Measurements from ENCODE around the gene OR13C4. TPM values are rescaled to one million over a fixed set of nuclear protein-coding genes. Genes with fewer than 3 reads are reported as not detected.

The OR13C4 gene
- not detected for total RNA-seq

DNA sequence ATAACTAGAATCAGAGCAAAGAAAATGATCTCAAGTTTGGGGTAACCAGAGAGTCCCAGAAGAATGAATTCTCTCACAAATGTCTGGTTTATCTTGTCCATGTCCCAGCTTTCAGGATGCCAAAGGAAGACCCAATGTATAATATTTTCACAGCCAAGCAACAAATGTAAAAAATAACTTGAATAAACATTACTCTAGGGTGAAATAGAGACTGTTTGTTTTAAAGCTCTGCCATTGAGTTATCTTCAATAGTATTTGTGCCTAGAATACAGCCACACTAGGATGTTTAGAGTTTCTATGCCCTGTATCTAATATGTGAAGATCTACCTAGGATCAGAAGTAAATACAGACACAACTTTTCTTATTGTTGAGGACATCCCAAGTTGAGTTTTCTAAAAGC lies at the start of gene OR13C4:
Gene OR13C4, minus strand, starts transcription at position 101 of the 400 bp plus-strand sequence. Its CDS starts 0 bp downstream, at position 101.
- TF ChIP-seq, protein P1, sequence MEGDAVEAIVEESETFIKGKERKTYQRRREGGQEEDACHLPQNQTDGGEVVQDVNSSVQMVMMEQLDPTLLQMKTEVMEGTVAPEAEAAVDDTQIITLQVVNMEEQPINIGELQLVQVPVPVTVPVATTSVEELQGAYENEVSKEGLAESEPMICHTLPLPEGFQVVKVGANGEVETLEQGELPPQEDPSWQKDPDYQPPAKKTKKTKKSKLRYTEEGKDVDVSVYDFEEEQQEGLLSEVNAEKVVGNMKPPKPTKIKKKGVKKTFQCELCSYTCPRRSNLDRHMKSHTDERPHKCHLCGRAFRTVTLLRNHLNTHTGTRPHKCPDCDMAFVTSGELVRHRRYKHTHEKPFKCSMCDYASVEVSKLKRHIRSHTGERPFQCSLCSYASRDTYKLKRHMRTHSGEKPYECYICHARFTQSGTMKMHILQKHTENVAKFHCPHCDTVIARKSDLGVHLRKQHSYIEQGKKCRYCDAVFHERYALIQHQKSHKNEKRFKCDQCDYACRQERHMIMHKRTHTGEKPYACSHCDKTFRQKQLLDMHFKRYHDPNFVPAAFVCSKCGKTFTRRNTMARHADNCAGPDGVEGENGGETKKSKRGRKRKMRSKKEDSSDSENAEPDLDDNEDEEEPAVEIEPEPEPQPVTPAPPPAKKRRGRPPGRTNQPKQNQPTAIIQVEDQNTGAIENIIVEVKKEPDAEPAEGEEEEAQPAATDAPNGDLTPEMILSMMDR (IDR thresholded peaks at IDR 0.05): no peak
- H3K36me3 ChIP-seq: no peaks in the 10 kb centered on the region
- no peaks in the 10 kb centered on the region for H3K9me3 ChIP-seq
- DNase-seq: no peak
- intact Hi-C loops (cut with DNase I): no loop called here
- H3K4me1 ChIP-seq: no peaks in the 10 kb centered on the region
- no peak within 1 kb of the TSS for H3K27ac ChIP-seq
- no peak within 1 kb of the TSS for H3K9ac ChIP-seq (ENCODE audit: low read depth in 2 of 2, low read length in 2 of 2)
- no peak within 1 kb of the TSS for H3K4me3 ChIP-seq
- no peaks in the 10 kb centered on the region for H3K27me3 ChIP-seq

DNA sequence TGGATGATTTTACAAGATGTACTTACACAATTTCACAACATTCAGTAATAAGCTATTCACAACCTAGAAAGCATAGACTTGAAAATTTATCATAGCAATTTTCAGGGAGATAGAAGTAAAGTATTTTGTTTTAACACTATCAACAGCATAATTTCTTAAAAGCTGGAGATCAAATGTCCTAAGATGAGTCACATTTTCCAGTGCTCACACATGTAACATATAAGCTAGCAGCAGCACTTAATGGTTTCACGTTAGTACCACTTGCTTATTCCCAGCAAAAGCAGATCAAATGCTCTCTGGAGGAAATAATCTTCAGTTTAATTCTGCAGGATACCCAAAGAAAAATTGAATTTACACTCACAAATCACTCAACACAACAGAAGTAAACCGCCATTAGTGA lies 48.4 kb upstream of the OR13C4 start:
- intact Hi-C loops (cut with DNase I): no loop called here

DNA sequence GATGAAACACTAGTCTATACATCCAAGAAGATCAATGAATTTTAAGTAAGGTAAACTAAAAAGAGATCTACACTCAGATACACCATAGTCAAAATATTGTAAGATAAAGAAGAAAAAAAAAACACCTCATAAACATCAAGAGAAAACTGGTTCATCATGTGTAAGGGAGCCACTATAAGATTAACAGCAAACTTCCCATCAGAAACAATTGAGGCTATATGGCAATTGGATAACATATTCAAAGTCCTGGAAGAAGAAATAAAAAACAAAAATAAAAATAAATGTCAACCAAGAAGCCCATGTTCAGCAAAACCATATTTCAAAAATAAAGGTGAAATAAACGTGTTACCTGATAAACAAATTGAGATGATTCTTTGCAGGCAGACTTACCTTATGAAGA lies 45.6 kb upstream of the OR13C4 start:
- Histone ChIP-seq H3K9me3 (no peaks in the 10 kb centered on the region), H3K27me3 (no peaks in the 10 kb centered on the region), H3K9ac (ENCODE audit: low read depth in 2 of 2, low read length in 2 of 2) (no peak overlapping the region), H3K36me3 (no peaks in the 10 kb centered on the region), H3K4me1 (no peaks in the 10 kb centered on the region), H3K27ac (no peak overlapping the region), H3K4me3 (no peak overlapping the region)
- TF ChIP-seq, protein P1 (IDR thresholded peaks at IDR 0.05): no peak
- intact Hi-C loops (cut with DNase I): no loop called here
- no peak for DNase-seq

More for the DNA sequence above, 48.4 kb upstream of the OR13C4 start:
- no peaks in the 10 kb centered on the region for H3K9me3 ChIP-seq
- no peak overlapping the region for H3K27ac ChIP-seq
- no peaks in the 10 kb centered on the region for H3K36me3 ChIP-seq
- H3K4me3 ChIP-seq: no peak overlapping the region
- no peak for DNase-seq
- TF ChIP-seq, protein P1 (IDR thresholded peaks at IDR 0.05): no peak
- no peaks in the 10 kb centered on the region for H3K4me1 ChIP-seq
- no peak overlapping the region for H3K9ac ChIP-seq (ENCODE audit: low read depth in 2 of 2, low read length in 2 of 2)
- H3K27me3 ChIP-seq: no peaks in the 10 kb centered on the region

DNA sequence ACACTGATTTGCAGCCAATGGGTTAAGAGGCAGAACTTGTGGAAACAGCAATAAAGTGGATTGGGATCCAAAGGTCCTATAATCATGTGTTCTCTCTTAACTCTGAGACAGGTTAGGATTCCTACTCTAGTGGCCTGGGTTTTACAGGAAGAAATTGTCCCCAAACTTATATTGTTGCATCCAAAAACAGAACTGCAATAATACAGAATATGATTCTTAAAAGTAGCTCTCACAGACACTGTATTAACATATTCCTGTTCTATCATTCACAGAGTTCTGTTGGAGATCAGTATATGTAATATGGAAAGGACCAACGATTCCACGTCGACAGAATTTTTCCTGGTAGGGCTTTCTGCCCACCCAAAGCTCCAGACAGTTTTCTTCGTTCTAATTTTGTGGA lies 41.9 kb upstream of the OR13C4 start, which contains the start of gene OR13C8:
Gene OR13C8, plus strand, starts transcription at position 301 of the 400 bp plus-strand sequence. Its CDS starts 0 bp downstream, at position 301.
- no peak within 1 kb of the TSS for H3K27ac ChIP-seq
- no peaks in the 10 kb centered on the region for H3K36me3 ChIP-seq
- intact Hi-C loops (cut with DNase I): no loop called here
- no peak within 1 kb of the TSS for H3K9ac ChIP-seq (ENCODE audit: low read depth in 2 of 2, low read length in 2 of 2)
- H3K27me3 ChIP-seq: no peaks in the 10 kb centered on the region
- TF ChIP-seq, protein P1 (IDR thresholded peaks at IDR 0.05): no peak
- no peaks in the 10 kb centered on the region for H3K4me1 ChIP-seq
- DNase-seq: no peak
- no peak within 1 kb of the TSS for H3K4me3 ChIP-seq
- H3K9me3 ChIP-seq: no peaks in the 10 kb centered on the region

DNA sequence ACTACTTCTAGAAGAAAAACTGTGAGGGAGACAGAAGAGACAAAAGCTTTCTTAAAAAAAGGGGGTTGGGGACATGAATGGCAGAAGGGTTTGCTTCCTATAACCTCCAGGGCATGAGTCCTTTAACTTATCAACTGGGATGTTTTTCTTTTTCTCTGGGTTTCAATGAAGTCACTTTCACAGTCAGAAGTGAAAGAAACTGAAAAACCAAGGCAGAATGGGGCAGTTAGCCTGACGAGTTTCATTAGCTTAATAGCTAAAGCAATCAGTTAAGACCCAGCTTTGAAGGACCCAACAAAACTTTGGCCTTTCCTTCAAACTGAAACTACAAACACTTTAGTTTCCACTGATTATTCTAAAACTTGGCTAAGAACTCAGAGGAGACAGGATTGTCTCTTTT lies 37.3 kb upstream of the OR13C4 start:
- intact Hi-C loops (cut with DNase I): no loop called here
- no peak overlapping the region for H3K9ac ChIP-seq (ENCODE audit: low read depth in 2 of 2, low read length in 2 of 2)
- no peaks in the 10 kb centered on the region for H3K9me3 ChIP-seq
- TF ChIP-seq, protein P1 (IDR thresholded peaks at IDR 0.05): no peak
- H3K27ac ChIP-seq: no peak overlapping the region
- no peaks in the 10 kb centered on the region for H3K4me1 ChIP-seq
- H3K27me3 ChIP-seq: no peaks in the 10 kb centered on the region
- H3K4me3 ChIP-seq: no peak overlapping the region
- no peaks in the 10 kb centered on the region for H3K36me3 ChIP-seq
- no peak for DNase-seq

Data from colonic mucosa (tissue), 4 donors.